H1 (cell line): ENCODE results near the gene ADAM12. TPM values are rescaled to one million over a fixed set of nuclear protein-coding genes. Genes with fewer than 3 reads are reported as not detected.

ENCODE experiments used
- FOSL1 ChIP-seq: IDR thresholded peaks from 2 replicates; pipeline ENCODE4 v1.6.1; 2011; ENCODE audit warnings: mild to moderate bottlenecking, low read depth, low read length, moderate library complexity; ENCODE audit not compliant: insufficient read depth
- HDAC2 ChIP-seq, 2 experiments: fragments of 300-600 bp in 1 of 2; sonication (generic) in 1 of 2; IDR thresholded peaks; 2 replicates each; pipeline ENCODE4 v1.6.1; 2011 to 2012; ENCODE audit warnings: low read depth in 2 of 2, low read length in 2 of 2, mild to moderate bottlenecking in 2 of 2, moderate library complexity in 2 of 2, borderline replicate concordance in 1 of 2, inconsistent platforms in 1 of 2
- SAP30 ChIP-seq: fragments of 300-600 bp; sonication (generic); IDR thresholded peaks from 2 replicates; pipeline ENCODE4 v1.7.1; 2012; ENCODE audit warnings: low read length, moderate library complexity, mild to moderate bottlenecking, inconsistent platforms; ENCODE audit not compliant: insufficient read depth, insufficient replicate concordance
- polyA plus RNA-seq, 7 experiments: library from polyadenylated mRNA; depleted of rRNA in 3 of 7; stranded (reverse) in 5 of 7; unstranded in 2 of 7; fragments of >200 nt in 5 of 7; fragments of 200-250 nt in 2 of 7; gene quantifications; 1 replicate in 5 of 7; 2 replicates in 1 of 7; 4 replicates in 1 of 7; pipeline versions ENCODE4 v1.2.1 to v1.2.3, GENCODE V29; 2011 to 2013; ENCODE audit warnings: missing spikeins in 2 of 7, mixed read lengths in 2 of 7
- total RNA-seq: library from RNA; stranded (reverse); fragmentation: NEBNext Ultra II Directional; extraction: Animal tissue kit (Norgen Biotek cat#: 25700); gene quantifications from 2 replicates; pipeline ENCODE4 v1.2.1, GENCODE V29; 2021

Gene ADAM12
- total and polyA plus RNA-seq, 2 of the 8 experiments (the other 6 are each of a cell fraction or from before 2014, with no cell fraction given): 0.07 to 0.17 TPM

DNA sequence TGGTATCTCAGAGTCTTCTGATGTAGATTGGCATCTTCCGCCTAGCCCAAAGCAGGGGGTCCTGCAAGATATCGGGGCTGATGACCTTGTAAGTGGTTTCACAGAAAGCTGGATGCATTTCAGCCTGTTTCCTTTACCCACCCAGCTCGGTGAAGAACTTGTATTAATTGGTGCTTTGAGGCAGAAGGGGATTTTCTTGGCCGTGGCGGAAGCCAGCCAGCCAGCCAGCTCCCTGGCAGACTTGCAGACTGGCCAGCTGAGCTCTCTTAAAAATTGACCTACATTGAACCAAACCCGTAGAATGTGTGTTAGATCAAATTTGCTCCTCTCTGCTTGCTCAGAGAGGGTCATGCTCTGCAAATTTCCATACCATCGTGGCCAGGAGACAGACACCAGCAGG is 218.4 kb downstream of the ADAM12 start (continued):
- TF ChIP-seq FOSL1 (no peak), SAP30 (no peak), HDAC2 (IDR thresholded peaks at IDR 0.05; ENCODE audit: borderline replicate concordance in 1 of 2, low read depth in 2 of 2, low read length in 2 of 2) (no peak)
